ENCODE data around the gene SARNP. TPM values are rescaled to one million over a fixed set of nuclear protein-coding genes. Genes with fewer than 3 reads are reported as not detected.
A peak's percentile ranks its signal among the peaks of the same experiment; 100 is the strongest.

Gene SARNP
- total and polyA plus RNA-seq, 4 experiments from 2014 or later, result 47.7 to 122 (median 69.8) TPM

DNA sequence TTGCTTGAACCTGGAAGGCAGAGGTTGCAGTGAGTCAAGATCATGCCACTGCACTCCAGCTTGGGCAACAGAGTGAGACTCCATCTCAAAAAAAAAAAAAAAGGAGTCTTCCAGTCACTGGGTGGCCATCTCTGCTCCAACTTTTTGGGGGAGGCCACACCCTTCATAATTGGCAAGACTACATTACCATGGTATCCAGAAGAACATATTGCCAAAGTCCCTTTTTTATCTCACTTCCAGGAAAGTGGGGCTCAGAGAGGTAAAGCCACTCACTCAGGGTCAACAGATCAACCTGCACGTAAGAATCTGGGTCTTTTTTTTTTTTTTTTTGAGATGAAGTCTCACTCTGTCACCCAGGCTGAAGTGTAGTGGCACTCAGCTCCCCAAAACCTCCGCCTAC lies 83.7 kb downstream of the SARNP start:
- peaks cover 25 to 44% (median 32%) of the 10 kb centered on the region in 4 donors for H3K4me1 Mint-ChIP-seq
- intact Hi-C loops (cut with micrococcal nuclease), result loop anchor here (10.0 kb wide), 1 partner anchor 731 kb away; the partner anchor contains the start of gene SPRYD4
- no peak overlapping the region for H3K27ac ChIP-seq (ENCODE audit: low read depth, low read length)
- DNase-seq, result no peak
- POLR2A ChIA-PET (ENCODE audit: partially characterized antibody), result interaction anchor here (1.3 kb wide), 1 partner anchor 9 kb away, joined by 3 read pairs; no protein-coding TSS in a partner anchor
- no peaks in the 10 kb centered on the region for H3K9me3 ChIP-seq (ENCODE audit: control insufficient read depth in 1 of 2, low read length in 2 of 2)
- H3K4me3 ChIP-seq (ENCODE audit: low read length in 2 of 2), result no peak overlapping the region
- CTCF ChIA-PET (ENCODE audit: partially characterized antibody), result no interaction called here
- no peaks in the 10 kb centered on the region for H3K27me3 Mint-ChIP-seq
- H3K36me3 Mint-ChIP-seq, result peaks cover 0 to 5% of the 10 kb centered on the region in 2 donors
- H3K27me3 ChIP-seq (ENCODE audit: insufficient read depth, low read length), result no peaks in the 10 kb centered on the region
- H3K27ac Mint-ChIP-seq, result no peak overlapping the region
- peaks cover 0 to 1% (median 0%) of the 10 kb centered on the region in 8 donors for H3K9me3 Mint-ChIP-seq
- H3K4me1 ChIP-seq (ENCODE audit: insufficient read depth, low read length), result peaks cover 29% of the 10 kb centered on the region
- no peak overlapping the region for H3K4me3 Mint-ChIP-seq
- H3K36me3 ChIP-seq (ENCODE audit: insufficient read depth, low read length), result no peaks in the 10 kb centered on the region

DNA sequence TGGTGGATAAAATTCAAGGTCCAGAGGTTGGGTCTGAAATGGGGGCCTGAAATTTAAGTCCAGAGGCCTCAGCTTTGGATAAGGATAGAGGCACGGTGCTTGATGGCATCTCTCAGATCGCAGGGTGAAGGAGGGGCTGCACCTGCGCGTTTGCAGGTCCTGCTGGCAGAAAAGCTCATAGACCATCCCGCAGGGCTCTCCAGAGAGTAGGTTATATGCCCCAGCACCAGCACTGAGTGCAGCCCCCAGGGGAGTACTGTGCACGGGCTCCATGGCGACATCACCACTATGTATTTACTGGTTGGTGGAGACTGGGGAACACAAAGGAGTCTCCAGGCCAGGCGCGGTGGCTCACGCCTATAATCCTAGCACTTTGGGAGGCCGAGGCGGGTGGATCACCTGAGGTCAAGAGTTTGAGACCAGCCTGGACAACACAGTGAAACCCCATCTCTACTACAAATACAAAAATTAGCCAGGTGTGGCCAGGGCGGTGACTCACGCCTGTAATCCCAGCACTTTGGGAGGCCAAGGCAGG lies 84.4 kb downstream of the SARNP start:
- no peak for DNase-seq
- POLR2A ChIA-PET (ENCODE audit: partially characterized antibody), result interaction anchor here (1.3 kb wide), 1 partner anchor 8 kb away, joined by 3 read pairs; no protein-coding TSS in a partner anchor
- Histone ChIP-seq H3K27me3 (ENCODE audit: insufficient read depth, low read length) (no peaks in the 10 kb centered on the region), H3K27ac (ENCODE audit: low read depth, low read length) (no peak overlapping the region), H3K9me3 (ENCODE audit: control insufficient read depth in 1 of 2, low read length in 2 of 2) (no peaks in the 10 kb centered on the region), H3K4me1 (ENCODE audit: insufficient read depth, low read length) (peaks cover 27% of the 10 kb centered on the region), H3K36me3 (ENCODE audit: insufficient read depth, low read length) (no peaks in the 10 kb centered on the region), H3K4me3 (ENCODE audit: low read length in 2 of 2) (no peak overlapping the region)
- Mint-ChIP-seq H3K4me3 (no peak overlapping the region), H3K27ac (no peak overlapping the region), H3K9me3 (peaks cover 0 to 1% (median 0%) of the 10 kb centered on the region in 8 donors), H3K36me3 (peaks cover 0 to 5% of the 10 kb centered on the region in 2 donors), H3K4me1 (peaks cover 21 to 40% (median 27%) of the 10 kb centered on the region in 4 donors), H3K27me3 (no peaks in the 10 kb centered on the region)
- intact Hi-C loops (cut with micrococcal nuclease), result loop anchor here (10.0 kb wide), 1 partner anchor 732 kb away; the partner anchor contains the start of gene SPRYD4
- CTCF ChIA-PET (ENCODE audit: partially characterized antibody), result no interaction called here

DNA sequence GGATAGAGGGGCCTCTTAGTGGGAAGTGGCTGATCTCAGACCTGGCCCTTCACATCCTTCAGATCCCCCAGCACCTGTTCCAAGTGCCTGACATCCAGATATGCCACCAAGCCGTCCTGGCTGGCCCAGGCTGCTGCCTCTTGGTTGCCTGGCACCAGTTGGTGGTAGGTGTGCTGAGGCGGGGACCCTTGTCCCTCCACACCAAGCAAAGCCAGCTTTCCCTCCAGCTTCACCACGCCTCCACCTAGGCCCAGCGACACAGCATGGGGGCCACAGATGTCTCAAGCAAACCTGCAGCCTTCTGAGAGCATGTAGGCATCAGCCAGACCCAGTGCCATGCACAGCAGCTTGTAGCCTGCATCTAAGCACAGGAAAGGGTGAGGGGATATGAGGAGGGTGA lies 85.2 kb downstream of the SARNP start:
- DNase-seq, result no peak
- intact Hi-C loops (cut with micrococcal nuclease), result loop anchor here (10.0 kb wide), 1 partner anchor 733 kb away; the partner anchor contains the start of gene SPRYD4
- ChIA-PET CTCF (ENCODE audit: partially characterized antibody) (no interaction called here), POLR2A (ENCODE audit: partially characterized antibody) (interaction anchor here (0.7 kb wide), 1 partner anchor 17 kb away, joined by 3 read pairs; no protein-coding TSS in a partner anchor)
- peaks cover 0 to 1% (median 0%) of the 10 kb centered on the region in 8 donors for H3K9me3 Mint-ChIP-seq
- no peaks in the 10 kb centered on the region for H3K9me3 ChIP-seq (ENCODE audit: control insufficient read depth in 1 of 2, low read length in 2 of 2)
- H3K4me1 Mint-ChIP-seq, result peaks cover 18 to 37% (median 26%) of the 10 kb centered on the region in 4 donors
- peak overlapping the region in 1 of 8 donors; percentile 21 for H3K4me3 Mint-ChIP-seq
- no peak overlapping the region for H3K4me3 ChIP-seq (ENCODE audit: low read length in 2 of 2)
- H3K36me3 ChIP-seq (ENCODE audit: insufficient read depth, low read length), result no peaks in the 10 kb centered on the region
- no peaks in the 10 kb centered on the region for H3K27me3 Mint-ChIP-seq
- H3K36me3 Mint-ChIP-seq, result peaks cover 0 to 7% of the 10 kb centered on the region in 2 donors
- no peak overlapping the region for H3K27ac ChIP-seq (ENCODE audit: low read depth, low read length)
- no peaks in the 10 kb centered on the region for H3K27me3 ChIP-seq (ENCODE audit: insufficient read depth, low read length)
- H3K4me1 ChIP-seq (ENCODE audit: insufficient read depth, low read length), result peaks cover 26% of the 10 kb centered on the region
- peak overlapping the region in 4 of 7 donors; percentile 8 to 46 (median 18) for H3K27ac Mint-ChIP-seq

GRCh38 chr12:55729819-55730818 lies 87.4 kb downstream of the SARNP start:
- peaks cover 4 to 15% of the 10 kb centered on the region in 2 donors for H3K36me3 Mint-ChIP-seq
- Histone ChIP-seq H3K27me3 (ENCODE audit: insufficient read depth, low read length) (no peaks in the 10 kb centered on the region), H3K27ac (ENCODE audit: low read depth, low read length) (peak overlapping the region; percentile 60), H3K36me3 (ENCODE audit: insufficient read depth, low read length) (no peaks in the 10 kb centered on the region), H3K9me3 (ENCODE audit: control insufficient read depth in 1 of 2, low read length in 2 of 2) (no peaks in the 10 kb centered on the region), H3K4me3 (ENCODE audit: low read length in 2 of 2) (peak overlapping the region; percentile 79 to 86), H3K4me1 (ENCODE audit: insufficient read depth, low read length) (peaks cover 28% of the 10 kb centered on the region)
- ChIA-PET CTCF (ENCODE audit: partially characterized antibody) (interaction anchor here (0.8 to 4.7 kb wide), 9 partner anchors 9 to 734 kb away, joined by 3 to 57 read pairs (median 4); partner anchors contain the start of gene BLOC1S1), POLR2A (ENCODE audit: partially characterized antibody) (interaction anchor here (0.7 to 3.5 kb wide), 25 partner anchors 8 to 603 kb away, joined by 3 to 42 read pairs (median 5); partner anchors contain the start of genes ANKRD52, BLOC1S1, DNAJC14 and ESYT1)
- peaks cover 0 to 1% (median 0%) of the 10 kb centered on the region in 8 donors for H3K9me3 Mint-ChIP-seq
- peak in 3 of 5 donors; percentile 20 to 39 (median 31) for DNase-seq
- H3K4me1 Mint-ChIP-seq, result peaks cover 27 to 44% (median 36%) of the 10 kb centered on the region in 4 donors
- intact Hi-C loops (cut with micrococcal nuclease), result loop anchor here (1.0 to 10.0 kb wide), 3 partner anchors 8 to 735 kb away; partner anchors contain the start of genes BLOC1S1 and SPRYD4
- H3K27me3 Mint-ChIP-seq, result no peaks in the 10 kb centered on the region
- peak overlapping the region; percentile 91 to 94 (median 91) for H3K4me3 Mint-ChIP-seq
- peak overlapping the region; percentile 75 to 97 (median 95) for H3K27ac Mint-ChIP-seq

- no peaks in the 10 kb centered on the region for H3K36me3 ChIP-seq (ENCODE audit: insufficient read depth, low read length)
- Mint-ChIP-seq H3K27me3 (no peaks in the 10 kb centered on the region), H3K36me3 (peaks cover 4 to 18% of the 10 kb centered on the region in 2 donors), H3K4me1 (peaks cover 33 to 52% (median 42%) of the 10 kb centered on the region in 4 donors), H3K4me3 (peak within 1 kb of the TSS; percentile 91 to 94 (median 91)), H3K9me3 (peaks cover 0 to 1% (median 0%) of the 10 kb centered on the region in 8 donors), H3K27ac (peak within 1 kb of the TSS; percentile 75 to 97 (median 95))
- intact Hi-C loops (cut with micrococcal nuclease), result no loop called here
- H3K27ac ChIP-seq (ENCODE audit: low read depth, low read length), result peak within 1 kb of the TSS; percentile 60
- H3K9me3 ChIP-seq (ENCODE audit: control insufficient read depth in 1 of 2, low read length in 2 of 2), result no peaks in the 10 kb centered on the region
- ChIA-PET CTCF (ENCODE audit: partially characterized antibody) (interaction anchor here (0.8 to 4.7 kb wide), 8 partner anchors 8 to 266 kb away, joined by 3 to 57 read pairs (median 4); partner anchors contain the start of gene BLOC1S1), POLR2A (ENCODE audit: partially characterized antibody) (interaction anchor here (0.7 to 3.5 kb wide), 25 partner anchors 9 to 604 kb away, joined by 3 to 42 read pairs (median 5); partner anchors contain the start of genes ANKRD52, BLOC1S1, DNAJC14 and GDF11)
- H3K27me3 ChIP-seq (ENCODE audit: insufficient read depth, low read length), result no peaks in the 10 kb centered on the region
- peak within 1 kb of the TSS; percentile 79 to 86 for H3K4me3 ChIP-seq (ENCODE audit: low read length in 2 of 2)
- peaks cover 28% of the 10 kb centered on the region for H3K4me1 ChIP-seq (ENCODE audit: insufficient read depth, low read length)
- DNase-seq, result peak; percentile 34 to 71 (median 35)
Observed at GRCh38 chr12:55728939-55729818, 88.3 kb downstream of the SARNP start, which contains the start of gene CD63. Gene CD63, minus strand, starts transcription at chr12:55729009. Its CDS starts 668 bp downstream, at chr12:55728341.

Data from CD4-positive, alpha-beta memory T cell (primary cell).